PC-9 (cell line): Measurements from ENCODE around the gene ZC3HAV1. TPM values are rescaled to one million over a fixed set of nuclear protein-coding genes. Genes with fewer than 3 reads are reported as not detected.
"Not testable (repeated sequence)": the region's sequence is repeated elsewhere in the genome, so short reads cannot be mapped to it uniquely, and the experiment has no call there.

Experiments
- BruUV-seq: library from RNA; stranded (reverse); fragments of 400-500 nt; replicated peaks from 2 replicates; lab custom pipeline; 2021; lab: Mats Ljungman, UMichigan
- CTCF ChIA-PET: fragments of 300-600 bp; sonication (Branson Sonifier 250); formaldehyde crosslinking; loops from one replicate; lab custom pipeline; 2022; ENCODE audit warnings: antibody characterized with exemption; lab: Charles Lee
- POLR2A ChIA-PET: fragments of 300-600 bp; sonication (Branson Sonifier 250); formaldehyde crosslinking; loops from one replicate; lab custom pipeline; 2022; ENCODE audit warnings: antibody characterized with exemption; ENCODE audit not compliant: unreplicated experiment; lab: Charles Lee
- DNase-seq, 2 experiments: peaks; one replicate each; pipeline versions ENCODE4 v3.0.0 to v3.0.0-alpha.2; 2015 to 2022; ENCODE audit warnings: mixed read lengths in 1 of 2
- H2AFZ ChIP-seq: fragments of 200-600 bp; sonication (generic); 2 replicates; pipeline ENCODE4 v1.8.1; 2017; ENCODE audit warnings: antibody characterized with exemption
- H3F3A ChIP-seq: fragments of 200-600 bp; sonication (generic); 2 replicates; pipeline ENCODE4 v1.8.1; 2017; ENCODE audit warnings: antibody characterized with exemption, mild to moderate bottlenecking, low read depth; ENCODE audit not compliant: insufficient read depth
- H3K27ac ChIP-seq: fragments of 200-600 bp; sonication (generic); 2 replicates; pipeline ENCODE4 v1.6.1; 2016; ENCODE audit warnings: mixed run types
- H3K27me3 ChIP-seq: fragments of 200-600 bp; sonication (generic); 2 replicates; pipeline ENCODE4 v1.6.1; 2016; ENCODE audit warnings: low read depth, mixed run types; ENCODE audit not compliant: insufficient read depth
- H3K36me3 ChIP-seq: fragments of 200-600 bp; sonication (generic); 2 replicates; pipeline ENCODE4 v1.6.1; 2016; ENCODE audit warnings: low read depth, mixed run types
- H3K4me1 ChIP-seq: fragments of 200-600 bp; sonication (generic); replicated peaks from 2 replicates; pipeline ENCODE4 v1.6.1; 2016; ENCODE audit warnings: mixed run types; ENCODE audit not compliant: insufficient read depth
- H3K4me2 ChIP-seq: fragments of 200-600 bp; sonication (generic); 2 replicates; pipeline ENCODE4 v1.6.1; 2017; ENCODE audit warnings: mixed run types
- H3K4me3 ChIP-seq: fragments of 200-600 bp; sonication (generic); 2 replicates; pipeline ENCODE4 v1.6.1; 2016; ENCODE audit warnings: mixed run types
- H3K79me2 ChIP-seq: fragments of 200-600 bp; sonication (generic); 2 replicates; pipeline ENCODE4 v1.6.1; 2017; ENCODE audit warnings: low read depth, mixed run types
- H3K9me2 ChIP-seq: fragments of 200-600 bp; sonication (generic); 2 replicates; pipeline ENCODE4 v1.8.1; 2017; ENCODE audit warnings: mild to moderate bottlenecking; ENCODE audit not compliant: insufficient read depth
- H3K9me3 ChIP-seq: fragments of 200-600 bp; sonication (generic); 2 replicates; pipeline ENCODE4 v1.8.1; 2016; ENCODE audit warnings: low read depth; ENCODE audit not compliant: insufficient read depth
- H4K20me1 ChIP-seq: fragments of 200-600 bp; sonication (generic); 2 replicates; pipeline ENCODE4 v1.8.1; 2017; ENCODE audit not compliant: insufficient read depth
- EZH2 ChIP-seq: fragments of 200-600 bp; sonication (generic); IDR thresholded peaks from 2 replicates; pipeline ENCODE4 v1.8.0; 2017; ENCODE audit warnings: antibody characterized with exemption, low read depth
- intact Hi-C: fragments of 100-400 bp; cut with micrococcal nuclease; formaldehyde crosslinking; loops from one replicate; pipeline ENCODE4 v1.10.0; 2022; ENCODE audit not compliant: unreplicated experiment
- total RNA-seq: library from RNA; stranded (reverse); gene quantifications from 2 replicates; pipeline ENCODE4 v1.2.3, GENCODE V29; 2021
- TF ChIP-seq, protein P1 (sequence below): fragments of 200-600 bp; sonication (generic); conservative IDR thresholded peaks from 2 replicates; pipeline ENCODE4 v1.6.1; 2017; ENCODE audit warnings: mixed run types, antibody characterized with exemption, mild to moderate bottlenecking, moderate library complexity

Gene ZC3HAV1
- total RNA-seq, 1 experiment from 2014 or later = 36.7 TPM

- Histone ChIP-seq H3K27me3 (peaks cover 10% of the 10 kb centered on the region; the same call in 1 of the 2 replicates), H2AFZ (no peak overlapping the region), H3K4me3 (no peak overlapping the region), H3F3A (no peaks in the 10 kb centered on the region), H4K20me1 (no peaks in the 10 kb centered on the region), H3K4me2 (no peak overlapping the region), H3K79me2 (no peaks in the 10 kb centered on the region), H3K27ac (no peak overlapping the region), H3K9me2 (no peaks in the 10 kb centered on the region), H3K4me1 (no peaks in the 10 kb centered on the region), H3K36me3 (no peaks in the 10 kb centered on the region), H3K9me3 (no peaks in the 10 kb centered on the region)
- ChIA-PET POLR2A (no interaction called here), CTCF (interaction anchor here (0.7 kb wide), 1 partner anchor 430 kb away, joined by 10 read pairs; no protein-coding TSS in a partner anchor)
- BruUV-seq = no TSS peak
- DNase-seq = no peak
- intact Hi-C loops = no loop called here
- no peak for TF ChIP-seq EZH2
- TF ChIP-seq, protein P1, sequence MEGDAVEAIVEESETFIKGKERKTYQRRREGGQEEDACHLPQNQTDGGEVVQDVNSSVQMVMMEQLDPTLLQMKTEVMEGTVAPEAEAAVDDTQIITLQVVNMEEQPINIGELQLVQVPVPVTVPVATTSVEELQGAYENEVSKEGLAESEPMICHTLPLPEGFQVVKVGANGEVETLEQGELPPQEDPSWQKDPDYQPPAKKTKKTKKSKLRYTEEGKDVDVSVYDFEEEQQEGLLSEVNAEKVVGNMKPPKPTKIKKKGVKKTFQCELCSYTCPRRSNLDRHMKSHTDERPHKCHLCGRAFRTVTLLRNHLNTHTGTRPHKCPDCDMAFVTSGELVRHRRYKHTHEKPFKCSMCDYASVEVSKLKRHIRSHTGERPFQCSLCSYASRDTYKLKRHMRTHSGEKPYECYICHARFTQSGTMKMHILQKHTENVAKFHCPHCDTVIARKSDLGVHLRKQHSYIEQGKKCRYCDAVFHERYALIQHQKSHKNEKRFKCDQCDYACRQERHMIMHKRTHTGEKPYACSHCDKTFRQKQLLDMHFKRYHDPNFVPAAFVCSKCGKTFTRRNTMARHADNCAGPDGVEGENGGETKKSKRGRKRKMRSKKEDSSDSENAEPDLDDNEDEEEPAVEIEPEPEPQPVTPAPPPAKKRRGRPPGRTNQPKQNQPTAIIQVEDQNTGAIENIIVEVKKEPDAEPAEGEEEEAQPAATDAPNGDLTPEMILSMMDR = no peak
These were observed 16.1 kb upstream of the ZC3HAV1 start for GRCh38 chr7:139125657-139126056.

DNA sequence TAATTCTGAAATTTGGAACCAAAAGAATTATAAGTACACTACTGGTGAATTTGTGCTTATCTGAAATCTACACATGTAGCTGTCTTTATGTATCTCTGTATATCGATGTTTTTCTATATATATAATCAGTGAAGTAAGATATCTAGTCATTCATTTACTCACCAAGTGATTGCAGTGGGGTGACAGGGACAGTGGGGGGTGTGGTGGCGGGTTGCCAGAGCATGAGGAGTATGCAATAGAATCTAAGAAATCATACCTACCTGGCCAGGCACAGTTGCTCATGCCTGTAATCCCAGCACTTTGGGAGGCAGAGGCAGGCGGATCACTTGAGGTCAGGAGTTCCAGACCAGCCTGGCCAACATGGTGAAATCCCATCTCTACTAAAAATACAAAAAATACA is 15.5 kb upstream of the ZC3HAV1 start:
- intact Hi-C loops, POLR2A ChIA-PET, BruUV-seq: not testable (repeated sequence)

GRCh38 chr7:139124084-139124914 is 14.8 kb upstream of the ZC3HAV1 start:
- H3K9me2 ChIP-seq = no peaks in the 10 kb centered on the region
- CTCF ChIA-PET = no interaction called here
- BruUV-seq = no TSS peak
- no peak overlapping the region for H3K27ac ChIP-seq
- no peaks in the 10 kb centered on the region for H3K36me3 ChIP-seq
- H3K4me3 ChIP-seq = no peak overlapping the region
- no peaks in the 10 kb centered on the region for H3K9me3 ChIP-seq
- no peaks in the 10 kb centered on the region for H3K79me2 ChIP-seq
- H2AFZ ChIP-seq = no peak overlapping the region
- POLR2A ChIA-PET = no interaction called here
- DNase-seq = no peak
- no peaks in the 10 kb centered on the region for H4K20me1 ChIP-seq
- peaks cover 10% of the 10 kb centered on the region; the same call in 1 of the 2 replicates for H3K27me3 ChIP-seq
- TF ChIP-seq, protein P1 = no peak
- no peak for TF ChIP-seq EZH2
- H3F3A ChIP-seq = peaks cover 2% of the 10 kb centered on the region; the same call in 1 of the 2 replicates
- peaks cover 1% of the 10 kb centered on the region; the same call in 1 of the 2 replicates for H3K4me1 ChIP-seq
- intact Hi-C loops = no loop called here
- H3K4me2 ChIP-seq = no peak overlapping the region

More for the DNA sequence above, 15.5 kb upstream of the ZC3HAV1 start:
- DNase-seq, H3K4me3 ChIP-seq, H3F3A ChIP-seq, H3K36me3 ChIP-seq, H3K27ac ChIP-seq, H4K20me1 ChIP-seq, H2AFZ ChIP-seq, H3K9me3 ChIP-seq, H3K4me2 ChIP-seq, H3K9me2 ChIP-seq, H3K4me1 ChIP-seq, H3K79me2 ChIP-seq, CTCF ChIA-PET: not testable (repeated sequence)
- peaks cover 10% of the 10 kb centered on the region; the same call in 1 of the 2 replicates for H3K27me3 ChIP-seq
